Measurements from ENCODE around the gene OR8D2.

OR8D2 gene

DNA sequence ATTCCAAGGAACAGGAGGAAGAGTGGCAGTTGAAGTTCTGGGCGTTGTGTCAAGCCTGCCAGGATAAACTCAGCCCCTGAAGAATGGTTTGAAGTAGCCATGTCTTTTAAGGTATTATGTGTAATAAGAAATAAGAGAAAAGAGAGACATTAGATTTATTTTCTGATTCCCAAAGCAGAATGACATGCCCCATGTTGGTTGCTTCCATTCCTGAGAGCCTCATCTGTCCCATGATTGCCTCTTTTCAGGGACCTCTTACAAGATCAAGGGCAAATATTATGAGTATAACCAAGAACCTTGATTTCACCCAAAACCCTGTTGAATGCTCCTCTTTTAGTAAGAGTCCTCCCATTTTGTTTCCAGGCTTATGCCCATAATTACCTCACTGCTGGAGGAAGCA is at the start of gene OR8D2:
OR8D2 (minus strand) TSS at position 101 of the 400 bp plus-strand sequence; CDS start at position 101, 0 bp downstream.
- no peak for DNase-seq

GRCh38 chr11:124359566-124359965 is 39.6 kb upstream of the OR8D2 start:
- DNase-seq: no peak

GRCh38 chr11:124346311-124346955 is 26.4 kb upstream of the OR8D2 start:
- no peak for DNase-seq

- no peak for DNase-seq
Measured at GRCh38 chr11:124344346-124344745, 24.3 kb upstream of the OR8D2 start.

GRCh38 chr11:124340142-124340447 is 20.1 kb upstream of the OR8D2 start:
- no peak for DNase-seq

GRCh38 chr11:124339396-124340141 is 19.6 kb upstream of the OR8D2 start:
- no peak for DNase-seq

DNA sequence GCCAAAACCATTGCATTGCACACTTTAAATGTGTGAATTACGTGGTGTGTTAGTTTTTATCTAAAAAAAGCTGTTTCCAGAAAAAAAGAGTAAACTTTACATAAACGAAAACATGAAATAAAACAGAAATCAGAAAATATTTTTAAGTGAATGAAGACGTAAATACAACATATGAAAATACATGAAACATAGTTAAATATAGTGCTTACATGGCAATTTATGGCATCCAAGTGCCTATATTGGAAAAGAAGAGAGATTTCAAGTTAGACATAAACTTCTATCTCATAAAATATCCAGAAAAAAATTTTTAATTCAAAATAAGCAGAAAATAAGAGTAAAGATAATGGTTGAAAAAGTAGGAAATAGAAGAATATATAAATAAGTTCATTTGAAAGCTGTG is 11.9 kb upstream of the OR8D2 start:
- no peak for DNase-seq

- no peak for DNase-seq
Measured at GRCh38 chr11:124329787-124330478, 9.9 kb upstream of the OR8D2 start.

GRCh38 chr11:124327775-124328174 is 7.8 kb upstream of the OR8D2 start:
- no peak for DNase-seq

DNA sequence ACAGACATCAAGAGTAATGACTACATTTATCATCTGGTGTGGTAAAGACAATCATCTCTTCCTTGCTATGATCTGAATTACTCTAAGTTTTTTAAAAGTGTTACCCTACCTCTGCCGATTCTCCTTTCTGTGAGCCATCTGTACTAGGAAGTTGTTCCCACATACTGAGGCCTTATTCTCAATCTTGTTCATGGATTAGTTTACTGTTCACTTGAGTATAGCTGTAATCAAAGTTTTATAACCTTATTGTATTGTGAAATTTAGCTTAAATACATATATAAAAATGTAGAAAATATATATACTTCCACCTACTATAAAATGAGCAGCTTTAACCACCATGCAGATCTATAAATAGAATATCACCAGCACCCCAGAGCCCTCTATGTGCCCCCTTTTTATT is 2.4 kb upstream of the OR8D2 start:
- no peak for DNase-seq

GRCh38 chr11:124315052-124315451 is 4.9 kb downstream of the OR8D2 start:
- peak; percentile 57 for DNase-seq

DNA sequence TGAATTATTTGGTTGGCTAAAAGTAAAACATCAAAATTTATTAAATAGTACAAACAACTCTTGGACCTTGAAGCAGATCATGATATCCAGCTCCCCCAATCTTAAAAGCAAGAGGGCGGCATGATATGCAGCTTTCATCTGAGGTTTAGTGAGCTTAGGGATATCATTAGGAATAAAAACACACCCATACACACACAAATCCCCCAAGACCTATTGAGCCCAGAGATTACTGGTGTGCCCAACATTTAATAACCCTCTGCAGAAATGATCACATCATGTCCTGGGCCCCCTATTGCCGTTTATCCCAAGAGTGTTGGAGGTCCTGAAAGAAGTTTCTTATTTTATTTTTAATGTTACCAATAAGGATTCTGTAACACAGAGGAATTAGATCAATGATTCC is 6.1 kb downstream of the OR8D2 start, which contains the start of gene OR8D1:
OR8D1 (minus strand) TSS at position 101 of the 400 bp plus-strand sequence. CDS start 3,183 bp downstream, outside the sequence.
- no peak for DNase-seq

DNA sequence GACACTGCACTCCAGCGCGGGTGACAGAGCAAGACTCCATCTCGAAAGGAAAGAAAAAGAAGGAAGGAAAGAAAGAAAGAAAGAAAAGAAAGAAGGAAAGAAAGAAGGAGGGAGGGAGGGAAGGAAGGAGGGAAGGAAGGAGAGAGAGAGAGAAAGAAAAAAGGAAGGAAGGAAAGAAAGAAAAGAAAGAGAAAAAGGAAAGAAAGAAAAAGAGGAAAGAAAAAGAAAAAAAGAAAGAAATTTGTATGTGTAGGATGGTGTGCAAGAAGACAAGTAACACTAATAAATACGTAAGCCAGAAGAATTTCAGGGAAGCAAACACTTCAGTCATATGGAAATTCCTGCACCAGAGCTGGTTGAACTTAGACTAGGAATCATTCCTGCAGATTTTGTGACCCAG is 6.9 kb downstream of the OR8D2 start:
- DNase-seq: no peak

GRCh38 chr11:124311670-124312069 is 8.3 kb downstream of the OR8D2 start:
- no peak for DNase-seq

DNA sequence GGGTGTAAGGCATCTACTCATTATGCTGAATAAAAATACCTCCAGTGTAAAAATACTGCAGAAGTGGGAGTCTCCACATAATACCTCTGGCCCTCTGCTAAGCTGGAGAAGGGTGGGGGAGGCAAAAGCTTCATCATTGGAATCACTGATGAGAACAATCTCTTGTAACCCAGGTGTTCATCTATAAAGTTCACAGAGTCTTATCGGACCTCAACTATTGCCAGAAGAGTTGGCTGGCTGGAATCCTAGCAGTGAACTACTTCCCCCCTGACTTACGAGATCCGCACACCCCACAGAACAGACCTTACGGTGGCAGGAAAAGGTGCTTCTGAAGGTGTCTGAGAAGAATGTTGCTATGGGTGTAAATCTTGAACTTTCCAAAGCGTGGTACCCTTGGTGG is 8.7 kb downstream of the OR8D2 start:
- DNase-seq: no peak

GRCh38 chr11:124310721-124311120 is 9.3 kb downstream of the OR8D2 start:
- no peak for DNase-seq

GRCh38 chr11:124307093-124307492 is 12.9 kb downstream of the OR8D2 start:
- DNase-seq: no peak

DNA sequence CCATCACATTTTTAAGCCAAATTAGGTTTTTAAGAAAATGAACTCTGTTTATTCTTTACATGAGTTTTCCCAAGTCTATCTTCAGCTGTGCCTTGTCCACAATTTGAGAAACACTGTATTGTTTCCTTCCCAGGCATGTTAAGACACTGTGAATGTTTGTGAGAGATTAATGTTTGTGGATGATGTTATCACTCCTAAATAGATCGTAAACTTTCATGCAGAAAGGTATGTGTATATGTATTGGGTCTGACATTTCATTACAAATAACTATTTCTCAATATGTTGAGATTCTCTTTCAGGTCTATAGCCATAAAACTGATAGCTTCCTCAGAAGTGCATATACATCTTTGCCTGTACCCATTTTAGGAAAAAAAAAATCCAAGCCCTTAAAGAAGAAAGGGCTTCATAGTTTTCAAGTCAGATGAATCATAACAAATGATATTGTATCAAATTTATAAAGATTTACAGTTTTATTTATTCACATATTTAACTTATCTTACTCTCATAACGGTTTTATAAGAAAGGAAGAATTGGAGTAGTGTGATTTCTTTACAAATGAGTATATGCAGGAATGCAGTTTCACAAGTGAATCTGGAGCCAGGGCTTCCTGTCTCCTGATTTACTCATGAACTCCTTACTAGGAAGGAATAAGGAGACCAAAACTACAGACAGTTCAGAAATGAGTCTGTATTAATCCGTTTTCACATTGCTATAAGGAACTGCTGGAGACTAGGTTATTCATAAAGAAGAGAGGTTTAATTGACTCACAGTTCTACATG is 17.5 kb downstream of the OR8D2 start:
- DNase-seq: no peak

DNA sequence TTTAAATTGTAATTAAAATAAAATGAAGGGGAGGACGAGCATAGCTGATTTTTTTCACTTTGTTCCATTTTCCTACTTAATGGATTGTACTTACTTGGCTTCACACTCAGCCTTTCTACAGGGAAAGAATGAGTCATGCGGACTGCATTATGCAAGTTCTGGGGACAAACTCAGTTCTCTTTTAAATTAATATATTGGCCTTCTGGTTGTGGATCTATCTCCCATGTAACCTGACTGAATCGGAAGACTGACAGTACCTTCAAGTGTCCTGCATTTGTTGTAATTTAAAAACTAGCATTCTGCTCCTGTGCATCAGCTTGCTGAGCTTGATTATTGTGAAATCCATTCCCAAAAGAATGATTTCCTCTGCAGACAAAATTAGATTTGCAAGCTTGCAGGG is 18.4 kb downstream of the OR8D2 start:
- peak; percentile 28 for DNase-seq

GRCh38 chr11:124297921-124298320 is 22.1 kb downstream of the OR8D2 start:
- peak; percentile 37 for DNase-seq

- no peak for DNase-seq
Measured at GRCh38 chr11:124296016-124296415, 24.0 kb downstream of the OR8D2 start.

GRCh38 chr11:124294687-124295086 is 25.3 kb downstream of the OR8D2 start:
- DNase-seq: no peak
